Loucy (cell line): Measurements from ENCODE around the gene BACH2.

Experiments
- CTCF ChIP-seq: fragments of 200-600 bp; sonication (generic); conservative IDR thresholded peaks from 2 replicates; pipeline ENCODE4 v1.5.1; 2014; ENCODE audit warnings: mild to moderate bottlenecking, antibody characterized with exemption, low read length
- EZH2phosphoT487 ChIP-seq: fragments of 200-600 bp; IDR thresholded peaks from 2 replicates; pipeline ENCODE4 v1.6.1; 2018; ENCODE audit warnings: antibody characterized with exemption, mild to moderate bottlenecking, moderate library complexity, borderline replicate concordance

DNA sequence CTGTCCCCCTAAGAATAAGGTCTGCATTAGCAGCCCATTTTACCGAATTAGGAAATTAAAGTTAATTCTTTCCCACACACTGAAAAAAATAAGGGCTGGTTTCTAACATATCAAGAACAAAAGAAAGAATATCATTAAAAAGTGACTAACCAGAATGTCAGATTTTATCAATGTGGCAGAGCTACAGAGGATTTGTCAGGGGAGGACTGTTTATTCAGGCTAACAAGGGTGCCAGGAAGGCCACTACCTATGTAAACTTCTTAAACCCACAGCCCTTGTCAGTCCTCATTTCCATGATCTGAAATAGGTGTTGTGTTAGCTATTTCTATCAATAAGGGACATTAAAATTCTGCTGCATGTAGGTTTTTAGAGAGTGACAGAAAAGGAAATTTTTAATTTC lies 76.4 kb downstream of the BACH2 start:
- TF ChIP-seq CTCF: no peak
- no peak for TF ChIP-seq EZH2phosphoT487
